H9 (cell line): ENCODE measurements around the gene MSRB1. TPM values are rescaled to one million over a fixed set of nuclear protein-coding genes. Genes with fewer than 3 reads are reported as not detected.

ENCODE experiments used
- DNase-seq: peaks from one replicate; pipeline ENCODE4 v3.0.0-alpha.2; 2017
- H2AFZ ChIP-seq: one replicate; pipeline ENCODE4 v1.6.1; 2013; ENCODE audit warnings: mild to moderate bottlenecking, low read length, control low read depth, moderate library complexity
- H2AK5ac ChIP-seq: 2 replicates; pipeline ENCODE4 v1.6.1; 2013; ENCODE audit warnings: low read length, control low read depth, mixed read lengths; ENCODE audit not compliant: insufficient read length
- H2BK120ac ChIP-seq: one replicate; pipeline ENCODE4 v1.6.1; 2013; ENCODE audit warnings: low read depth, mild to moderate bottlenecking, low read length, control low read depth, inconsistent platforms; ENCODE audit not compliant: poor library complexity, severe bottlenecking
- H2BK12ac ChIP-seq: 2 replicates; pipeline ENCODE4 v1.6.1; 2013; ENCODE audit warnings: low read length, control low read depth, mixed read lengths, low read depth; ENCODE audit not compliant: insufficient read length
- H2BK15ac ChIP-seq: 2 replicates; pipeline ENCODE4 v1.6.1; 2013; ENCODE audit warnings: low read depth, low read length, control low read depth
- H2BK20ac ChIP-seq: one replicate; pipeline ENCODE4 v1.6.1; 2013; ENCODE audit warnings: low read depth, mild to moderate bottlenecking, low read length, control low read depth, inconsistent platforms; ENCODE audit not compliant: poor library complexity, severe bottlenecking
- H2BK5ac ChIP-seq: 2 replicates; pipeline ENCODE4 v1.6.1; 2013; ENCODE audit warnings: low read length, control low read depth, mixed read lengths; ENCODE audit not compliant: insufficient read length
- H3K14ac ChIP-seq: 2 replicates; pipeline ENCODE4 v1.6.1; 2013; ENCODE audit warnings: low read length, control low read depth; ENCODE audit not compliant: insufficient read depth
- H3K18ac ChIP-seq: 2 replicates; pipeline ENCODE4 v1.6.1; 2013; ENCODE audit warnings: low read depth, mild to moderate bottlenecking, mixed read lengths, low read length, control low read depth; ENCODE audit not compliant: insufficient read length
- H3K23ac ChIP-seq: 2 replicates; pipeline ENCODE4 v1.6.1; 2013; ENCODE audit warnings: low read length, control low read depth, mixed read lengths, low read depth; ENCODE audit not compliant: insufficient read length
- H3K23me2 ChIP-seq: 2 replicates; pipeline ENCODE4 v1.6.1; 2013; ENCODE audit warnings: low read depth, mild to moderate bottlenecking, mixed read lengths, low read length, control low read depth; ENCODE audit not compliant: insufficient read length, poor library complexity, severe bottlenecking
- H3K27ac ChIP-seq: 2 replicates; pipeline ENCODE4 v1.5.1; 2013; ENCODE audit warnings: low read length, control low read depth, mixed read lengths, low read depth; ENCODE audit not compliant: insufficient read length
- H3K27me3 ChIP-seq: 2 replicates; pipeline ENCODE4 v1.6.1; 2013; ENCODE audit warnings: low read length, control low read depth, inconsistent platforms; ENCODE audit not compliant: insufficient read depth
- H3K4ac ChIP-seq: 2 replicates; pipeline ENCODE4 v1.6.1; 2013; ENCODE audit warnings: low read depth, mild to moderate bottlenecking, control low read depth, inconsistent platforms, low read length, moderate library complexity
- H3K4me1 ChIP-seq: 2 replicates; pipeline ENCODE4 v1.6.1; 2013; ENCODE audit warnings: low read length, control low read depth, inconsistent platforms; ENCODE audit not compliant: insufficient read depth
- H3K4me2 ChIP-seq: 2 replicates; pipeline ENCODE4 v1.6.1; 2013; ENCODE audit warnings: low read length, control low read depth, mixed read lengths; ENCODE audit not compliant: insufficient read length, insufficient read depth
- H3K56ac ChIP-seq: 2 replicates; pipeline ENCODE4 v1.6.1; 2013; ENCODE audit warnings: low read depth, mild to moderate bottlenecking, mixed read lengths, low read length, control low read depth; ENCODE audit not compliant: insufficient read length
- H3K79me1 ChIP-seq: 2 replicates; pipeline ENCODE4 v1.6.1; 2013; ENCODE audit warnings: low read depth, mild to moderate bottlenecking, moderate library complexity, low read length, control low read depth, inconsistent platforms; ENCODE audit not compliant: insufficient read depth, poor library complexity, severe bottlenecking
- H3K79me2 ChIP-seq: 2 replicates; pipeline ENCODE4 v1.6.1; 2013; ENCODE audit warnings: low read length, control low read depth, inconsistent platforms; ENCODE audit not compliant: insufficient read depth
- H3K9ac ChIP-seq: 2 replicates; pipeline ENCODE4 v1.6.1; 2013; ENCODE audit warnings: low read length, control low read depth, mixed read lengths; ENCODE audit not compliant: insufficient read length; ENCODE audit errors: extremely low read depth
- H3K9me3 ChIP-seq: one replicate; pipeline ENCODE4 v1.6.1; 2013; ENCODE audit warnings: low read depth, low read length, inconsistent platforms; ENCODE audit not compliant: control insufficient read depth
- H3T11ph ChIP-seq: one replicate; pipeline ENCODE4 v1.6.1; 2013; ENCODE audit warnings: mild to moderate bottlenecking, low read length, control low read depth, inconsistent platforms
- H4K20me1 ChIP-seq: one replicate; pipeline ENCODE4 v1.6.1; 2013; ENCODE audit not compliant: control insufficient read depth, insufficient read length, insufficient read depth
- H4K5ac ChIP-seq: 2 replicates; pipeline ENCODE4 v1.6.1; 2013; ENCODE audit warnings: low read depth, mild to moderate bottlenecking, mixed read lengths, low read length, control low read depth; ENCODE audit not compliant: insufficient read length
- H4K8ac ChIP-seq: replicated peaks from 2 replicates; pipeline ENCODE4 v1.6.1; 2013; ENCODE audit warnings: low read length, control low read depth, mixed read lengths, low read depth; ENCODE audit not compliant: insufficient read length
- H4K91ac ChIP-seq: 2 replicates; pipeline ENCODE4 v1.6.1; 2013; ENCODE audit warnings: low read depth, mild to moderate bottlenecking, moderate library complexity, mixed read lengths, low read length, control low read depth; ENCODE audit not compliant: insufficient read length
- H3K27ac Mint-ChIP-seq, 3 experiments: 2 replicates in 2 of 3; 3 replicates in 1 of 3; pipeline ENCODE4 v1.8.0; 2020 to 2021; ENCODE audit warnings: mixed read lengths in 3 of 3, mild to moderate bottlenecking in 1 of 3, moderate library complexity in 1 of 3
- H3K27me3 Mint-ChIP-seq: 2 replicates; pipeline ENCODE4 v1.8.0; 2021; ENCODE audit warnings: low read depth, mild to moderate bottlenecking, moderate library complexity, mixed read lengths
- H3K36me3 Mint-ChIP-seq, 3 experiments: 2 replicates in 2 of 3; 3 replicates in 1 of 3; pipeline ENCODE4 v1.8.0; 2020 to 2021; ENCODE audit warnings: low read depth in 3 of 3, mixed read lengths in 3 of 3; ENCODE audit not compliant: insufficient read depth in 1 of 3
- H3K4me1 Mint-ChIP-seq, 2 experiments: 2 replicates each; pipeline ENCODE4 v1.8.0; 2020; ENCODE audit warnings: mixed read lengths in 2 of 2
- H3K4me3 Mint-ChIP-seq, 2 experiments: 2 replicates in 1 of 2; 3 replicates in 1 of 2; pipeline ENCODE4 v1.8.0; 2020 to 2021; ENCODE audit warnings: mild to moderate bottlenecking in 2 of 2, mixed read lengths in 2 of 2, moderate library complexity in 1 of 2
- H3K9me3 Mint-ChIP-seq, 2 experiments: 2 replicates in 1 of 2; 3 replicates in 1 of 2; pipeline ENCODE4 v1.8.0; 2020; ENCODE audit warnings: mild to moderate bottlenecking in 2 of 2, mixed read lengths in 2 of 2, moderate library complexity in 1 of 2
- WGBS: extraction: QIAGEN DNeasy Blood & Tissue Kit; methylation state at CpG from one replicate; pipeline ENCODE4 v1.1.7; 2013; ENCODE audit warnings: missing lambda C conversion rate, low lambda C conversion rate, mixed read lengths; ENCODE audit not compliant: insufficient read length; ENCODE audit errors: extremely low coverage; 5-methylcytosine and 5-hydroxymethylcytosine counted together
- total RNA-seq: library from RNA; stranded (reverse); gene quantifications from 2 replicates; pipeline ENCODE4 v1.2.1, GENCODE V29; 2021
- TF ChIP-seq, protein P1 (sequence below): fragments of 200-600 bp; sonication (generic); conservative IDR thresholded peaks from 3 replicates; pipeline ENCODE4 v1.8.0; 2021; ENCODE audit warnings: antibody characterized with exemption, mild to moderate bottlenecking

Gene MSRB1
- total RNA-seq, 1 experiment from 2014 or later = 25.7 TPM

DNA sequence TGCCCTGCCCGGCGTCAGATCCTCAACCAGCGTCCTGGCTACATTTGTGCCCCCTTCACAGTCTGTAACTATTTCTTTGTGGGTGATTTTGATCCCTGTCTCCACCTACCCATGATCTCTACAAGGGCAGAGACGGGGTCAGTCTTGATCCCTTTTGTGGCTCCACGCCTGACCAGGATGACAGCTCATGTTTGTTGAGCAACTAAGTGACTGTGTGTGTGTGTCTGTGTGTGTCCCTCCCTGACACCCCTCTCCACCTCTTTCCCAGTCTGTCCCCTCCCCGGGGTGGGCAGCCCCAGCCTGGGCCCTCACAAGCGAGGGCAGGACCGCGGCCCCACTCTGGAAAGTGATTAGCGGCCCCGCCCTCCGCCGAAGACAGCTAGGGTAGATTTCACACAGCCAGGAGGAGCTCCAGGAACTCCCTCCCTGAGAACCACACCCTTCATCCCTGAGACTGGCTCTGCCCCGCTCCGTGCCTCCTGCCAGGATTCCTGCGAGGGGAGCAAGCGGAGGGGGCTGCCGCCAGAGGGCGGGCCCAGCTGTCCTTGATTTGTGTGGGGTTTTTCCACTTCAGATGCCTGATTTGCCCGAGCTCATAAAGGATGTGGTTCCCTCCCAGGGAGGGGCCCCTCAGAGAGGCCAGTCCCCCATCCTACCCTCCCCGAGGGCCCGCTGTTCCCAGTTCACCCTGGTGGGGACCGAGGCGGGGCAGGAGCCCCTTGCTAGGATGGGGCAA, 19.5 kb downstream of the MSRB1 start:
- Mint-ChIP-seq H3K9me3 (peaks cover 2% of the 10 kb centered on the region in 2 experiments; a peak in 3 of 5 replicates), H3K27me3 (peaks cover 76% of the 10 kb centered on the region), H3K4me1 (peaks cover 11 to 41% of the 10 kb centered on the region in 2 experiments), H3K4me3 (peak overlapping the region; percentile 4 to 5; a peak in 1 of 5 replicates), H3K27ac (no peak overlapping the region), H3K36me3 (peaks cover 0 to 2% (median 0%) of the 10 kb centered on the region in 3 experiments; a peak in 1 of 7 replicates)
- H2BK120ac ChIP-seq = no peak overlapping the region
- H2BK12ac ChIP-seq = no peak overlapping the region
- H3K56ac ChIP-seq = no peak overlapping the region
- H3K4me2 ChIP-seq = peak overlapping the region; percentile 23
- no peaks in the 10 kb centered on the region for H3K79me1 ChIP-seq
- H3K23ac ChIP-seq = no peak overlapping the region
- no peaks in the 10 kb centered on the region for H4K20me1 ChIP-seq
- no CpG with 5 or more reads among the region's 24 CpGs for WGBS
- no peak overlapping the region for H3K14ac ChIP-seq
- no peak overlapping the region for H2BK5ac ChIP-seq
- DNase-seq = peak; percentile 91
- no peak overlapping the region for H2BK20ac ChIP-seq
- H3K9me3 ChIP-seq = no peaks in the 10 kb centered on the region
- no peak overlapping the region for H2AFZ ChIP-seq
- H3K27me3 ChIP-seq = peaks cover 23% of the 10 kb centered on the region; the same call in 1 of the 2 replicates
- no peak overlapping the region for H3T11ph ChIP-seq
- no peak overlapping the region for H3K18ac ChIP-seq
- H3K4ac ChIP-seq = no peak overlapping the region
- no peaks in the 10 kb centered on the region for H3K79me2 ChIP-seq
- no peak overlapping the region for H4K8ac ChIP-seq
- H2AK5ac ChIP-seq = no peak overlapping the region
- no peak overlapping the region for H3K9ac ChIP-seq
- H3K27ac ChIP-seq = no peak overlapping the region
- peaks cover 3% of the 10 kb centered on the region for H3K23me2 ChIP-seq
- TF ChIP-seq, protein P1, sequence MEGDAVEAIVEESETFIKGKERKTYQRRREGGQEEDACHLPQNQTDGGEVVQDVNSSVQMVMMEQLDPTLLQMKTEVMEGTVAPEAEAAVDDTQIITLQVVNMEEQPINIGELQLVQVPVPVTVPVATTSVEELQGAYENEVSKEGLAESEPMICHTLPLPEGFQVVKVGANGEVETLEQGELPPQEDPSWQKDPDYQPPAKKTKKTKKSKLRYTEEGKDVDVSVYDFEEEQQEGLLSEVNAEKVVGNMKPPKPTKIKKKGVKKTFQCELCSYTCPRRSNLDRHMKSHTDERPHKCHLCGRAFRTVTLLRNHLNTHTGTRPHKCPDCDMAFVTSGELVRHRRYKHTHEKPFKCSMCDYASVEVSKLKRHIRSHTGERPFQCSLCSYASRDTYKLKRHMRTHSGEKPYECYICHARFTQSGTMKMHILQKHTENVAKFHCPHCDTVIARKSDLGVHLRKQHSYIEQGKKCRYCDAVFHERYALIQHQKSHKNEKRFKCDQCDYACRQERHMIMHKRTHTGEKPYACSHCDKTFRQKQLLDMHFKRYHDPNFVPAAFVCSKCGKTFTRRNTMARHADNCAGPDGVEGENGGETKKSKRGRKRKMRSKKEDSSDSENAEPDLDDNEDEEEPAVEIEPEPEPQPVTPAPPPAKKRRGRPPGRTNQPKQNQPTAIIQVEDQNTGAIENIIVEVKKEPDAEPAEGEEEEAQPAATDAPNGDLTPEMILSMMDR = peak; percentile 76
- no peak overlapping the region for H2BK15ac ChIP-seq
- H4K91ac ChIP-seq = no peak overlapping the region
- H4K5ac ChIP-seq = no peak overlapping the region
- H3K4me1 ChIP-seq = no peaks in the 10 kb centered on the region; the same call in 1 of the 2 replicates
